Mammary microvascular endothelial cell (primary cell): Measurements from ENCODE around the gene ZC3H14. TPM values are rescaled to one million over a fixed set of nuclear protein-coding genes. Genes with fewer than 3 reads are reported as not detected.

Source experiments
- total RNA-seq: library from RNA; depleted of rRNA; stranded (reverse); fragments of >200 nt; gene quantifications from 2 replicates; pipeline ENCODE4 v1.2.3, GENCODE V29; 2015

The ZC3H14 gene, protein sequence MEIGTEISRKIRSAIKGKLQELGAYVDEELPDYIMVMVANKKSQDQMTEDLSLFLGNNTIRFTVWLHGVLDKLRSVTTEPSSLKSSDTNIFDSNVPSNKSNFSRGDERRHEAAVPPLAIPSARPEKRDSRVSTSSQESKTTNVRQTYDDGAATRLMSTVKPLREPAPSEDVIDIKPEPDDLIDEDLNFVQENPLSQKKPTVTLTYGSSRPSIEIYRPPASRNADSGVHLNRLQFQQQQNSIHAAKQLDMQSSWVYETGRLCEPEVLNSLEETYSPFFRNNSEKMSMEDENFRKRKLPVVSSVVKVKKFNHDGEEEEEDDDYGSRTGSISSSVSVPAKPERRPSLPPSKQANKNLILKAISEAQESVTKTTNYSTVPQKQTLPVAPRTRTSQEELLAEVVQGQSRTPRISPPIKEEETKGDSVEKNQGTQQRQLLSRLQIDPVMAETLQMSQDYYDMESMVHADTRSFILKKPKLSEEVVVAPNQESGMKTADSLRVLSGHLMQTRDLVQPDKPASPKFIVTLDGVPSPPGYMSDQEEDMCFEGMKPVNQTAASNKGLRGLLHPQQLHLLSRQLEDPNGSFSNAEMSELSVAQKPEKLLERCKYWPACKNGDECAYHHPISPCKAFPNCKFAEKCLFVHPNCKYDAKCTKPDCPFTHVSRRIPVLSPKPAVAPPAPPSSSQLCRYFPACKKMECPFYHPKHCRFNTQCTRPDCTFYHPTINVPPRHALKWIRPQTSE
- total RNA-seq: 46.0 and 50.5 TPM in 2 replicates

DNA sequence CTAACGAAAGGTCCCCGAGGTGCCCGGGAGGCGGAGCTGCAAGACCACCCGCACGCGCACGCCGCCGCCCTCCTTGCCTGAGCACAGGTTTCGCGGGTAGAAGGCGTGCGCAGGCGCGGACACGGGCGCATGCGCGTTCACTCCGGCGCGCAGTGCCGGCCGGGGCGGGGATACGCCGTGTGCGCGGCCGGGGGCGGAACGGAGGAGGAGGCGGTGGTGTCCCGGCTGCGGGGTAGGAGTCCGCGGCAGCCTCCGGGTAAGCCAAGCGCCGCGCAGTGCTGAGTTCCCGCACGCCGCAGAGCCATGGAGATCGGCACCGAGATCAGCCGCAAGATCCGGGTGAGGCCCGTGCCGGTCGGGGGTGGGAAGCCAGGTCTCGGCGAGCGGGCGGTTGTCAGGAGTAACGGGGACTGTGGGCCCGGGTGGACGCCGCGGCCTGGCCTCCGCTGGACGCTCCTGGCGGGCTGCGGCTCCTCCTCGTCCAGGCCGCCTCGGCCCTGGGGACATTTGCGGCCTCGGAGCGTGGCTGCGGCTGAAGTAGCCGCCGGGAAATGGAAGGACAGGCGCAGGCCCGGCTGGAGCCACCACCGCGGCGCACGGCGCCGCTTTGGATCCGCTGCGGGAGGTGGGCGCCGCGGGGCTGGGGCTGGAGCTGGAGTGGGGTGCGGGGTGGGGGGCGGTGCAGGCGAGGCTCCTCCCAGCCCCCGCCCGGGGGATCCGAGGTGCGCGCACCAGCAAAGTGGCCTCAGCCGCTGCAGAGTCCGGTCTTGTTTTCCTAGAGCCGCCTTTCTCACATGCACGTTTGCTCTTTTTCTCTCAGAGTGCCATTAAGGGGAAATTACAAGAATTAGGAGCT lies at the start of gene ZC3H14:
TSS of gene ZC3H14 (plus strand) at position 207 of the 856 bp plus-strand sequence. CDS start at position 304, 97 bp downstream.

DNA sequence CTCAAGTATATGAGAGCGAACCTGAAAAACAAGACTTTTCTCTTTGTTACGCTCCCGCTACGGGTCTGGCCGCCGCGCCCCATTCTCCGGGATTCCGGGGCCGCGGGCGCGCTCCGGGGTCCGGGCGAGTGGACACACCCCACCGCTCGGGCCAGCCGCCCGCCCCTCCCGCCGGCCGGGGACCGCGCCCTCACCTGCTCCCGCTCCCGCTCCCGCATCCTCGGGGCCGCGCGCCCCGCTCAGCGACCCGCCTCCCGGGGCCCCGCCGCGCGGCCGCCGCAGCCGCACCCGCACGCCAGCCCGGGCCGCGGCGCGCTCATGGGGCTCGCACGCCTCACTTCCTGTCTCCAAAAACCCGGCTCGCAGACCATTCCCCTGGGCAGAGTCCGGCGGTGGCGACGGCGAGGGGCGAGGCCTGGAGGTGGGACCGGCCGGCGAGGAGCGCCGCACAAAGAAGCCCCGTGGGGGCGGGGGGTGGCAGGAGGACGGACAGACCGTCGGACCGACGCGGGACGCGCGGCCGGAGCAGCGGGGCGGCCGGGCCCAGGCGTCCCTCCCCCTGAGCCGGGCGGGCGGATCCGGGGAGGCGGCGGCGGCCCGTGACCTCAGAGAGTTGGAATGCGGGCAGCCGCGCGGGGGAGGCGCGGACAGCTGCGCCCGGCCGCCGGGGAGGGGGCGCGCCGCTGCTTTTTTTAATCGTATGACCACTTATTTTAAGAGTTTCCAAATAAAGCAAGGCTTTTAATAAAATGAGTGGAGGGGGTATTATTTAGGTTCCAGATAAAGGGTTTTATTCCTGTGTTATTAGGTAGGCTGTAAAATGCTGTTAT lies 8.2 kb upstream of the ZC3H14 start, which contains the start of gene PTPN21:
TSS of gene PTPN21 (minus strand) at position 551 of the 830 bp plus-strand sequence. CDS start 4,590 bp downstream, outside the sequence.

Other genes with a start within 250 kb of the ZC3H14 start
- not detected in 2 replicates for gene KCNK10, start 239.8 kb upstream of the ZC3H14 start, total RNA-seq
- 5.6 and 6.0 TPM in 2 replicates for gene SPATA7, start 177.4 kb upstream of the ZC3H14 start, total RNA-seq
- gene PTPN21, start 8.0 kb upstream of the ZC3H14 start, total RNA-seq: 4.9 and 7.0 TPM in 2 replicates
- 0.05 and 0.13 TPM in 2 replicates for gene EML5, start 229.9 kb downstream of the ZC3H14 start, total RNA-seq